Ovary (tissue), 9 donors: ENCODE measurements around the gene SRC. TPM values are rescaled to one million over a fixed set of nuclear protein-coding genes. Genes with fewer than 3 reads are reported as not detected.

ENCODE experiments used
- DNase-seq, 5 donors: peaks; one replicate each; pipeline ENCODE4 v3.0.0-alpha.2; 2019 to 2020
- H3K27ac ChIP-seq, 2 donors: fragments of 200-600 bp; one replicate each; pipeline versions ENCODE4 v1.5.1 to v1.8.0; 2019 to 2022
- H3K27me3 ChIP-seq: fragments of 200-600 bp; one replicate; pipeline ENCODE4 v1.8.0; 2022
- H3K36me3 ChIP-seq: fragments of 200-600 bp; sonication (generic); one replicate; pipeline ENCODE4 v1.5.1; 2019
- H3K4me1 ChIP-seq: one replicate; pipeline ENCODE4 v1.8.1; 2013; ENCODE audit warnings: mild to moderate bottlenecking, moderate library complexity; ENCODE audit not compliant: insufficient read depth
- H3K4me3 ChIP-seq: fragments of 200-600 bp; sonication (generic); one replicate; pipeline ENCODE4 v1.5.1; 2017
- H3K9me3 ChIP-seq, 2 donors: fragments of 200-600 bp in 1 of 2; sonication (generic) in 1 of 2; one replicate each; pipeline versions ENCODE4 v1.5.1 to v1.8.1; 2013 to 2019; ENCODE audit warnings: mild to moderate bottlenecking in 1 of 2, moderate library complexity in 1 of 2
- CTCF ChIP-seq, 3 donors: fragments of 450-650 bp in 2 of 3; fragments of 200-600 bp in 1 of 3; IDR thresholded peaks; one replicate each; pipeline versions ENCODE4 v1.5.1 to v1.8.0; 2016 to 2022; ENCODE audit warnings: antibody characterized with exemption in 3 of 3, mild to moderate bottlenecking in 1 of 3
- EP300 ChIP-seq: sonication (generic); formaldehyde crosslinking; IDR thresholded peaks from one replicate; pipeline ENCODE4 v1.6.1; 2017; ENCODE audit warnings: antibody characterized with exemption
- POLR2A ChIP-seq: fragments of 450-650 bp; IDR thresholded peaks from one replicate; pipeline ENCODE4 v1.6.1; 2017; ENCODE audit warnings: antibody characterized with exemption, mild to moderate bottlenecking, moderate library complexity
- WGBS, 3 donors: extraction: QIAGEN DNeasy Blood & Tissue Kit in 1 of 3; methylation state at CpG; one replicate each; pipeline versions ENCODE4 v1.1.5 to v1.1.7; 2013 to 2017; 5-methylcytosine and 5-hydroxymethylcytosine counted together
- intact Hi-C, 4 donors: fragments of 100-400 bp; cut with DNase I; formaldehyde crosslinking; loops; one replicate each; pipeline versions ENCODE4 v1.11.0 to v1.15.1; 2022 to 2023
- polyA plus RNA-seq, 2 donors: library from polyadenylated mRNA; stranded (reverse); fragments of 200-250 nt in 1 of 2; fragments of 350-450 nt in 1 of 2; fragmentation: Illumina TruSeq in 1 of 2; extraction: RNeasy Lipid Tissue Mini Kit (QIAGEN cat#74804) in 1 of 2; gene quantifications; one replicate each; pipeline ENCODE4 v1.2.3, GENCODE V29; 2013 to 2014
- total RNA-seq, 7 donors: library from RNA; depleted of rRNA in 2 of 7; stranded (reverse); fragments of >200 nt in 2 of 7; fragmentation: NEBNext Ultra II Directional in 3 of 7; extraction: Animal tissue kit (Norgen Biotek cat#: 25700) in 3 of 7; gene quantifications; one replicate each; pipeline versions ENCODE4 v1.1.0 to v1.2.4, GENCODE V29; 2016 to 2023
- donor health status: DM: no; HTN: no; CAD: no; lungs with moderate emphysema.
- donor health status: DM: no; HTN: no; CAD: no.
- donor health status: Bipolar disorder and iron deficiency.
- donor health status: DM: yes; HTN: yes; CAD: no.
- donor health status: DM: no; HTN: no; CAD: no.
- donor health status: DM: yes; HTN: yes; CAD: no.

Gene SRC
- total and polyA plus RNA-seq, 9 donors = 17.0 to 72.7 (median 34.7) TPM

DNA sequence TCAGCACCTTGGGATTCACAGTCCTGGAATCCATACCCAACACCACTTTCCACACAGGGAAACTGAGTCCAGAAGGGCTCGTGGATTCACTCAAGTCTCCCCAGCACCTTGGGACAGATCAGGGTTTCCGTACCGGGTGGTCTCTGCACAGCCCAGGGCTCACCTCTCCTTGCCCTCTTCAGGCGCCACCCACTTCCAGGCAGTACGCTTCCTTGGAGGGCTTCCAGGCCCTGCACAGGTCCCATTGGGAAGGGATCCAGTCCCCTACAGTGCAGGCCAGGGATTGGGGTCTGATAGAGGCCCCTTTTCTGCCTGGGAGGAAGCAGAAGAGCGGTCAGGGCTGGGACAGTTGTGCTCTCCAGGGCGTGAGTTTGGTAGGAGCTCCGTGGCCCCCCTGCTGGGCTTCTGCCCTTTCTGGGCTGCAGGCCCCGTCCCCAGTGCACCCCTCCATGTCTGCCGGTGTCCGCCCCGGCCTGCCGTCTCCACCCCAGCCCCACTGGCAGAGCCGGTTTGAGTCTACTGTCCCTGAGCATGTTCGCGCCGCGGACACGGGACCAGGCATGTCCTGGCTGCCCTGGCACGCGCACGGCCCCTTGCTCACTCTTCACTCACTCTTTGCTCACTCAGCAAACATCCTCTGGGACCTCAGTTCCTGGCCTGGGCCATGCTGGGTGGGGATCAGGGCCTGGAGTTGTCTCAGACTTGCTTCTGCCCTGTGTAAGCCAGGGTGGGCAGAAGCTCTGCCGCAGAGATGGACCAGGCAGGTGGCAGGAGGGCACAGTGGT is 12.6 kb downstream of the SRC start:
- H3K27ac ChIP-seq = peak overlapping the region in 1 of 2 donors; percentile 7
- H3K9me3 ChIP-seq = no peaks in the 10 kb centered on the region
- 59 to 63% (median 60%) methylated on average over 23 of the region's 23 CpGs for WGBS, 3 donors
- TF ChIP-seq POLR2A (no peak), EP300 (no peak), CTCF (IDR thresholded peaks at IDR 0.05) (no peak)
- H3K4me1 ChIP-seq = peaks cover 13% of the 10 kb centered on the region
- H3K4me3 ChIP-seq = no peak overlapping the region
- no peaks in the 10 kb centered on the region for H3K27me3 ChIP-seq
- DNase-seq = peak in 3 of 5 donors; percentile 28 to 59 (median 40)
- H3K36me3 ChIP-seq = no peaks in the 10 kb centered on the region
- intact Hi-C loops = no loop called here

DNA sequence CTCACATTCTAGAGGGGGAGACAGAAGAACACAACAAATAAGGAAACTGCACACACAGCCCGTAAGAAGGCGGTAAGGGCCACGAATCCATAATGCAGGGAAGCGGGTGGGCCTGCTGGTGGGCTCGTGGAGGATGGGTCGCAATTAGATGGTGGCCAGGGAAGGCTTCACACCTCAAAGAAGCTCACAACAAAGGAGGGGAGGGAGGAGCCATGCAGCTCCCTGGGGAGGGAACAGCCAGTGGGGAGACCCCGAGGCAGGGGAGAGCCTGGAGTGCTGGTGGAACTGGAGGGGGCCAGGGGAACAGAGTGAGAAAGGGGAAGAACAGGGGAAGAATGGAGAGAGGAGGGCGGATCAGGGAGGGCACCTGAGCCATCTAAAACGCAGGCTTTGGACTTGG is 13.4 kb downstream of the SRC start:
- no peaks in the 10 kb centered on the region for H3K27me3 ChIP-seq

GRCh38 chr20:37359836-37360235 is 13.9 kb downstream of the SRC start:
- H3K27ac ChIP-seq = no peak overlapping the region
- H3K4me1 ChIP-seq = peaks cover 13% of the 10 kb centered on the region
- WGBS, 3 donors = 81 to 86% (median 84%) methylated on average over 5 of the region's 5 CpGs
- no peaks in the 10 kb centered on the region for H3K27me3 ChIP-seq
- H3K9me3 ChIP-seq = no peaks in the 10 kb centered on the region
- no peak overlapping the region for H3K4me3 ChIP-seq
- intact Hi-C loops = no loop called here
- no peak for DNase-seq
- no peaks in the 10 kb centered on the region for H3K36me3 ChIP-seq
- TF ChIP-seq EP300 (no peak), CTCF (IDR thresholded peaks at IDR 0.05) (no peak), POLR2A (no peak)

More for the DNA sequence above, 13.4 kb downstream of the SRC start:
- DNase-seq = peak in 1 of 5 donors; percentile 23
- H3K4me3 ChIP-seq = no peak overlapping the region
- TF ChIP-seq CTCF (IDR thresholded peaks at IDR 0.05) (no peak), EP300 (no peak), POLR2A (no peak)
- H3K4me1 ChIP-seq = peaks cover 13% of the 10 kb centered on the region
- no peaks in the 10 kb centered on the region for H3K36me3 ChIP-seq
- intact Hi-C loops = no loop called here
- no peak overlapping the region for H3K27ac ChIP-seq
- no peaks in the 10 kb centered on the region for H3K9me3 ChIP-seq
- 80 to 85% (median 83%) methylated on average over 9 of the region's 9 CpGs for WGBS, 3 donors

- Histone ChIP-seq H3K27ac (no peak overlapping the region), H3K36me3 (no peaks in the 10 kb centered on the region), H3K4me1 (peaks cover 13% of the 10 kb centered on the region), H3K4me3 (no peak overlapping the region), H3K9me3 (no peaks in the 10 kb centered on the region), H3K27me3 (no peaks in the 10 kb centered on the region)
- TF ChIP-seq POLR2A (no peak), EP300 (no peak), CTCF (IDR thresholded peaks at IDR 0.05) (no peak)
- intact Hi-C loops = no loop called here
- DNase-seq = peak in 2 of 5 donors; percentile 3 to 19
- 94 to 97% (median 95%) methylated on average over 6 of the region's 6 CpGs for WGBS, 3 donors
Measured at GRCh38 chr20:37360391-37361115, 14.6 kb downstream of the SRC start.
